IMR-90 (cell line): ENCODE results near the gene SLC16A1. TPM values are rescaled to one million over a fixed set of nuclear protein-coding genes. Genes with fewer than 3 reads are reported as not detected.

Experiments
- ATAC-seq: fragments of 200-7000 bp; cut with Tn5 transposase; 2 replicates; pipeline ENCODE4 v1.9.1; 2020; ENCODE audit warnings: low read depth, mild to moderate bottlenecking, moderate library complexity
- BruUV-seq: library from RNA; stranded (reverse); fragments of 400-500 nt; replicated peaks from 2 replicates; lab custom pipeline; 2021; lab: Mats Ljungman, UMichigan
- CTCF ChIA-PET: fragments of 300-600 bp; formaldehyde crosslinking; extraction: SDS; loops from one replicate; lab custom pipeline; 2021; ENCODE audit warnings: antibody characterized with exemption; lab: Yijun Ruan, JAX
- POLR2A ChIA-PET: fragments of 300-600 bp; sonication (Branson Sonifier 250); formaldehyde crosslinking; loops from one replicate; lab custom pipeline; 2022; ENCODE audit warnings: antibody characterized with exemption; ENCODE audit not compliant: unreplicated experiment; lab: Charles Lee
- DNase-seq: peaks from one replicate; pipeline ENCODE4 v3.0.0; 2013
- H2AFZ ChIP-seq: replicated peaks from 2 replicates; pipeline ENCODE3; 2013; ENCODE audit warnings: low read length, mild to moderate bottlenecking; ENCODE audit not compliant: poor library complexity
- H2AK5ac ChIP-seq: 2 replicates; pipeline ENCODE4 v1.6.1; 2013; ENCODE audit warnings: low read depth, low read length, inconsistent platforms
- H2AK9ac ChIP-seq: replicated peaks from 2 replicates; pipeline ENCODE3; 2013; ENCODE audit warnings: mild to moderate bottlenecking, low read depth, low read length, moderate library complexity; ENCODE audit not compliant: poor library complexity
- H2BK120ac ChIP-seq: 2 replicates; pipeline ENCODE4 v1.6.1; 2013; ENCODE audit warnings: low read depth, low read length, inconsistent platforms
- H2BK15ac ChIP-seq: 3 replicates; pipeline ENCODE4 v1.6.1; 2013; ENCODE audit warnings: low read depth, low read length, inconsistent platforms
- H2BK20ac ChIP-seq: 2 replicates; pipeline ENCODE4 v1.6.1; 2013; ENCODE audit warnings: low read depth, mild to moderate bottlenecking, inconsistent platforms, low read length, moderate library complexity
- H2BK5ac ChIP-seq: 2 replicates; pipeline ENCODE4 v1.6.1; 2013; ENCODE audit warnings: mild to moderate bottlenecking, low read depth, low read length, inconsistent platforms; ENCODE audit not compliant: poor library complexity, severe bottlenecking
- H3K14ac ChIP-seq: replicated peaks from 2 replicates; pipeline ENCODE4 v1.6.1; 2013; ENCODE audit warnings: low read depth, low read length, inconsistent platforms
- H3K18ac ChIP-seq: 2 replicates; pipeline ENCODE4 v1.6.1; 2013; ENCODE audit warnings: low read depth, low read length, control low read depth
- H3K23ac ChIP-seq: 2 replicates; pipeline ENCODE4 v1.6.1; 2013; ENCODE audit warnings: low read depth, low read length, inconsistent platforms
- H3K27ac ChIP-seq: 2 replicates; pipeline ENCODE4 v1.5.1; 2013; ENCODE audit warnings: mild to moderate bottlenecking, control low read depth, low read length; ENCODE audit not compliant: insufficient read depth
- H3K27me3 ChIP-seq: 2 replicates; pipeline ENCODE4 v1.6.1; 2013; ENCODE audit warnings: low read length; ENCODE audit not compliant: control insufficient read depth, insufficient read depth
- H3K36me3 ChIP-seq: 2 replicates; pipeline ENCODE4 v1.6.1; 2013; ENCODE audit warnings: low read length, mixed read lengths; ENCODE audit not compliant: control insufficient read depth, insufficient read depth
- H3K4ac ChIP-seq: 2 replicates; pipeline ENCODE4 v1.6.1; 2013; ENCODE audit warnings: low read depth, low read length, inconsistent platforms
- H3K4me1 ChIP-seq: 2 replicates; pipeline ENCODE4 v1.6.1; 2013; ENCODE audit warnings: low read length, mixed read lengths; ENCODE audit not compliant: control insufficient read depth, insufficient read depth
- H3K4me2 ChIP-seq: 2 replicates; pipeline ENCODE4 v1.6.1; 2013; ENCODE audit warnings: low read depth, mild to moderate bottlenecking, control low read depth, low read length, moderate library complexity
- H3K4me3 ChIP-seq: 2 replicates; pipeline ENCODE4 v1.5.1; 2013; ENCODE audit warnings: low read depth, mild to moderate bottlenecking, control low read depth, low read length, moderate library complexity; ENCODE audit not compliant: insufficient read depth
- H3K56ac ChIP-seq: 2 replicates; pipeline ENCODE4 v1.6.1; 2013; ENCODE audit warnings: low read length, inconsistent platforms; ENCODE audit not compliant: insufficient read depth; ENCODE audit errors: extremely low read depth
- H3K79me1 ChIP-seq, 2 experiments: 2 replicates each; pipeline ENCODE4 v1.6.1; 2013; ENCODE audit warnings: low read length in 2 of 2, inconsistent platforms in 1 of 2, low read depth in 1 of 2
- H3K9ac ChIP-seq: 2 replicates; pipeline ENCODE4 v1.6.1; 2013; ENCODE audit warnings: low read depth, low read length, control low read depth
- H3K9me1 ChIP-seq: 2 replicates; pipeline ENCODE4 v1.6.1; 2013; ENCODE audit warnings: low read length, inconsistent platforms; ENCODE audit not compliant: insufficient read depth
- H3K9me3 ChIP-seq: 2 replicates; pipeline ENCODE4 v1.6.1; 2013; ENCODE audit warnings: low read length; ENCODE audit not compliant: control insufficient read depth, insufficient read depth
- H4K20me1 ChIP-seq: 2 replicates; pipeline ENCODE4 v1.6.1; 2013; ENCODE audit warnings: low read length, inconsistent platforms; ENCODE audit not compliant: insufficient read depth
- H4K5ac ChIP-seq: 2 replicates; pipeline ENCODE4 v1.6.1; 2013; ENCODE audit warnings: mild to moderate bottlenecking, low read depth, low read length, control low read depth
- H4K8ac ChIP-seq, 2 experiments: 2 replicates each; pipeline ENCODE4 v1.6.1; 2013; ENCODE audit warnings: low read depth in 2 of 2, low read length in 2 of 2, control low read depth in 1 of 2, inconsistent platforms in 1 of 2
- H4K91ac ChIP-seq: 2 replicates; pipeline ENCODE4 v1.6.1; 2013; ENCODE audit warnings: low read depth, low read length, inconsistent platforms; ENCODE audit not compliant: insufficient read depth
- BHLHE40 ChIP-seq: fragments of 150-350 bp; IDR thresholded peaks from 2 replicates; pipeline ENCODE4 v1.6.1; 2016; ENCODE audit warnings: mild to moderate bottlenecking, low read depth, low read length
- WGBS, 2 experiments: methylation state at CpG; one replicate each; pipeline versions ENCODE4 v1.1.5 to v1.1.7; 2013; ENCODE audit warnings: missing lambda C conversion rate in 2 of 2; ENCODE audit not compliant: insufficient read length in 1 of 2; ENCODE audit errors: extremely low coverage in 2 of 2; 5-methylcytosine and 5-hydroxymethylcytosine counted together
- dilution Hi-C: fragments of 300-500 bp; cut with HindIII; formaldehyde crosslinking; loops from one replicate; pipeline ENCODE4 v1.14.3; 2018; ENCODE audit warnings: low sequenced_read_pairs; ENCODE audit not compliant: unreplicated experiment
- in situ Hi-C: fragments of 300-500 bp; cut with MboI; formaldehyde crosslinking; loops from 3 replicates; pipeline ENCODE4 v1.14.3; 2019; ENCODE audit warnings: low sequenced_read_pairs, inconsistent platforms, mixed read lengths
- intact Hi-C: fragments of 100-400 bp; cut with micrococcal nuclease; formaldehyde crosslinking; loops from 2 replicates; pipeline ENCODE4 v1.10.0; 2022
- polyA plus RNA-seq, 3 experiments: library from polyadenylated mRNA; depleted of rRNA; stranded (reverse); fragments of >200 nt; gene quantifications; 2 replicates each; pipeline ENCODE4 v1.2.3, GENCODE V29; 2012; ENCODE audit warnings: low replicate concordance in 1 of 3
- total RNA-seq: library from RNA; depleted of rRNA; stranded (reverse); fragments of >200 nt; gene quantifications from 2 replicates; pipeline ENCODE4 v1.2.3, GENCODE V29; 2012
- TF ChIP-seq, protein P1 (sequence below): fragments of 150-350 bp; IDR thresholded peaks from 2 replicates; pipeline ENCODE4 v1.6.1; 2017; ENCODE audit warnings: mild to moderate bottlenecking, antibody characterized with exemption, low read length, low read depth

SLC16A1 gene
- total and polyA plus RNA-seq, 2 of the 4 experiments (the other 2 are of a cell fraction): 32.9 to 156 TPM

- Histone ChIP-seq H3K9me3 (no peaks in the 10 kb centered on the region), H3K23ac (peak overlapping the region; percentile 82), H3K14ac (peak overlapping the region; percentile 11), H3K79me1 (peaks cover 22 to 59% of the 10 kb centered on the region in 2 experiments), H2AK5ac (peak overlapping the region; percentile 65; the same call in 1 of the 2 replicates), H3K18ac (peak overlapping the region; percentile 43; the same call in 1 of the 2 replicates), H3K4me2 (peak overlapping the region; percentile 96), H3K4ac (peak overlapping the region; percentile 72), H2BK15ac (no peak overlapping the region), H3K4me1 (no peaks in the 10 kb centered on the region), H3K9me1 (peaks cover 2% of the 10 kb centered on the region; the same call in 1 of the 2 replicates), H2BK20ac (no peak overlapping the region), H3K36me3 (no peaks in the 10 kb centered on the region), H3K27ac (peak overlapping the region; percentile 88), H4K20me1 (0 out of 2 replicates have a peak, but pooled peaks cover 13% of the 10 kb centered on the region), H2AK9ac (peak overlapping the region; percentile 94), H4K91ac (peak overlapping the region; percentile 50; the same call in 1 of the 2 replicates), H3K56ac (peak overlapping the region; percentile 67; the same call in 1 of the 2 replicates), H4K8ac (no peak overlapping the region; a peak in 2 of 4 replicates), H2AFZ (peak overlapping the region; percentile 97), H4K5ac (0 out of 2 replicates have a peak overlapping the region, but pooled peaks have one; percentile 14), H3K4me3 (peak overlapping the region; percentile 80), H2BK5ac (peak overlapping the region; percentile 80), H2BK120ac (peak overlapping the region; percentile 39; the same call in 1 of the 2 replicates), H3K9ac (peak overlapping the region; percentile 82), H3K27me3 (no peaks in the 10 kb centered on the region)
- in situ Hi-C loops: loop anchor here (10.0 kb wide), 1 partner anchor 240 kb away; the partner anchor contains the start of gene PPM1J
- dilution Hi-C loops: no loop called here
- ATAC-seq: peak; percentile 8
- intact Hi-C loops: loop anchor here (1.0 to 10.0 kb wide), 2 partner anchors 87 to 240 kb away; partner anchors contain the start of gene PPM1J
- peak; percentile 61 for DNase-seq
- 0% methylated on average over 1 of the region's 29 CpGs; no CpG with 5 or more reads in 1 of the 2 experiments for WGBS, 2 experiments
- BruUV-seq: TSS peak; percentile 67
- CTCF ChIA-PET: interaction anchor here (0.6 to 2.5 kb wide), 3 partner anchors 75 to 118 kb away, joined by 3 to 13 read pairs (median 3); no protein-coding TSS in a partner anchor
- POLR2A ChIA-PET: interaction anchor here (0.6 to 0.9 kb wide), 2 partner anchors 18 to 39 kb away, joined by 3 to 14 read pairs; no protein-coding TSS in a partner anchor
- 0 out of 2 replicates have a peak, but pooled peaks have one; percentile 1 for TF ChIP-seq BHLHE40
- TF ChIP-seq, protein P1, sequence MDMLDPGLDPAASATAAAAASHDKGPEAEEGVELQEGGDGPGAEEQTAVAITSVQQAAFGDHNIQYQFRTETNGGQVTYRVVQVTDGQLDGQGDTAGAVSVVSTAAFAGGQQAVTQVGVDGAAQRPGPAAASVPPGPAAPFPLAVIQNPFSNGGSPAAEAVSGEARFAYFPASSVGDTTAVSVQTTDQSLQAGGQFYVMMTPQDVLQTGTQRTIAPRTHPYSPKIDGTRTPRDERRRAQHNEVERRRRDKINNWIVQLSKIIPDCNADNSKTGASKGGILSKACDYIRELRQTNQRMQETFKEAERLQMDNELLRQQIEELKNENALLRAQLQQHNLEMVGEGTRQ: no peak
Measured at GRCh38 chr1:112954945-112955772, 837 bp downstream of the SLC16A1 start.
